ENCODE results near the gene PARD3. TPM values are rescaled to one million over a fixed set of nuclear protein-coding genes. Genes with fewer than 3 reads are reported as not detected.
"Not testable (repeated sequence)": the region's sequence is repeated elsewhere in the genome, so short reads cannot be mapped to it uniquely, and the experiment has no call there.

Gene PARD3
- total and polyA plus RNA-seq, 2 experiments from 2014 or later = 47.2 to 59.7 TPM

DNA sequence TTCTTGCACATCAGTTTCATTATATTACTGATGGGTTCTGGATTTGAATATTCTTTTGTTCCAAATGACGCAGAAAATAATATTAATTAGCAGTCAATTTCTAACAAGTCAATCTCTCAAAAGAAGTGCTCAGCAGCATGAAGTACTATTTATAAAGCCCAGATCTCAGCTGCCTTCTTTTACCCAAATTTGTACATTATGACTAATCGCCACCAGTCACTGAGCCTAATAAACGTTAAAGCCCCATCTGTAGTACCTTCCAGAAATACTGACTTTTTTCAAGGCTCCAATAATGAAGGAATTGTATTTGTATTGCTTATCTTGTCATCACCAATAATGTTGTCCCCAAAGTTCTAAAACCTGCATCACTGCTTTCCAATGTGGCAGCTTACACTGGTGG, 540.2 kb downstream of the PARD3 start:
- no peak for TF ChIP-seq EZH2phosphoT487 (IDR thresholded peaks at IDR 0.05; ENCODE audit: low read depth, severe bottlenecking, unreplicated experiment)
- TF ChIP-seq, protein P1, sequence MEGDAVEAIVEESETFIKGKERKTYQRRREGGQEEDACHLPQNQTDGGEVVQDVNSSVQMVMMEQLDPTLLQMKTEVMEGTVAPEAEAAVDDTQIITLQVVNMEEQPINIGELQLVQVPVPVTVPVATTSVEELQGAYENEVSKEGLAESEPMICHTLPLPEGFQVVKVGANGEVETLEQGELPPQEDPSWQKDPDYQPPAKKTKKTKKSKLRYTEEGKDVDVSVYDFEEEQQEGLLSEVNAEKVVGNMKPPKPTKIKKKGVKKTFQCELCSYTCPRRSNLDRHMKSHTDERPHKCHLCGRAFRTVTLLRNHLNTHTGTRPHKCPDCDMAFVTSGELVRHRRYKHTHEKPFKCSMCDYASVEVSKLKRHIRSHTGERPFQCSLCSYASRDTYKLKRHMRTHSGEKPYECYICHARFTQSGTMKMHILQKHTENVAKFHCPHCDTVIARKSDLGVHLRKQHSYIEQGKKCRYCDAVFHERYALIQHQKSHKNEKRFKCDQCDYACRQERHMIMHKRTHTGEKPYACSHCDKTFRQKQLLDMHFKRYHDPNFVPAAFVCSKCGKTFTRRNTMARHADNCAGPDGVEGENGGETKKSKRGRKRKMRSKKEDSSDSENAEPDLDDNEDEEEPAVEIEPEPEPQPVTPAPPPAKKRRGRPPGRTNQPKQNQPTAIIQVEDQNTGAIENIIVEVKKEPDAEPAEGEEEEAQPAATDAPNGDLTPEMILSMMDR (IDR thresholded peaks at IDR 0.05; ENCODE audit: poor library complexity) = no peak
- no peaks in the 10 kb centered on the region for H3K79me2 ChIP-seq
- no peak for DNase-seq (ENCODE audit: low spot score)
- no peaks in the 10 kb centered on the region for H3K4me1 ChIP-seq (ENCODE audit: insufficient read depth)
- no peak overlapping the region for H3K4me2 ChIP-seq
- no peak overlapping the region for H2AFZ ChIP-seq
- H3K9me2 ChIP-seq (replicated peaks; ENCODE audit: insufficient read depth) = no peaks in the 10 kb centered on the region
- H4K20me1 ChIP-seq (ENCODE audit: insufficient read depth, poor library complexity, severe bottlenecking) = no peaks in the 10 kb centered on the region
- WGBS (ENCODE audit: low lambda C conversion rate, missing lambda C conversion rate) = 69% methylated on average over 3 of the region's 3 CpGs
- H3K27me3 ChIP-seq = no peaks in the 10 kb centered on the region
- no peak overlapping the region for H3K27ac ChIP-seq
- no peaks in the 10 kb centered on the region for H3K36me3 ChIP-seq (replicated peaks; ENCODE audit: insufficient read depth, low read depth)
- H3K9me3 ChIP-seq (ENCODE audit: low read depth) = no peaks in the 10 kb centered on the region
- H3K4me3 ChIP-seq = no peak overlapping the region

DNA sequence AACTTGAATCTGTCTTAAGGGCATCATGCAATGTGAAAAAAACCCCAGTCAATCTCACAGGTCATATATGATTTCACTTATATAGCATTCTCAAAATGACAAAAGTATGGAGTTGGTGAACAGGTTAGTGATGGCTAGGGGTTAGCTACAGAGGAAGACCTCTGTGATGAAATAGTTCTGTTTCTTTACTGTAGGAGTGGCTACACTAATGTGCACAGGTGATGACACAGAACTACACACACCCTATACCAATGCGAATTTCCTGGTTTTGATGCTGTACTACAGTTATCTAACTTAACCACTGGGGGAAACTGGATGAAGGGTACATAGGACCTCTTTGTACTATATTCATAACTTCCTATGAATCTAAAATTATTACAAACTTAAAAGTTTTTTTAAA, 541.8 kb downstream of the PARD3 start:
- no peaks in the 10 kb centered on the region for H3K27me3 ChIP-seq
- H3K36me3 ChIP-seq (replicated peaks; ENCODE audit: insufficient read depth, low read depth) = no peaks in the 10 kb centered on the region
- 97% methylated on average over 1 of the region's 1 CpG for WGBS (ENCODE audit: low lambda C conversion rate, missing lambda C conversion rate)
- H3K9me2 ChIP-seq (replicated peaks; ENCODE audit: insufficient read depth) = no peaks in the 10 kb centered on the region
- H3K4me2 ChIP-seq = no peak overlapping the region
- no peak for DNase-seq (ENCODE audit: low spot score)
- no peak overlapping the region for H3K4me3 ChIP-seq
- TF ChIP-seq EZH2 (IDR thresholded peaks at IDR 0.05; ENCODE audit: borderline replicate concordance) (no peak), EZH2phosphoT487 (IDR thresholded peaks at IDR 0.05; ENCODE audit: low read depth, severe bottlenecking, unreplicated experiment) (no peak)
- TF ChIP-seq, protein P1 (IDR thresholded peaks at IDR 0.05; ENCODE audit: poor library complexity) = no peak
- no peak overlapping the region for H3K27ac ChIP-seq
- H2AFZ ChIP-seq = no peak overlapping the region
- no peaks in the 10 kb centered on the region for H3K4me1 ChIP-seq (ENCODE audit: insufficient read depth)
- H3K79me2 ChIP-seq = no peaks in the 10 kb centered on the region
- no peaks in the 10 kb centered on the region for H3K9me3 ChIP-seq (ENCODE audit: low read depth)
- H4K20me1 ChIP-seq (ENCODE audit: insufficient read depth, poor library complexity, severe bottlenecking) = no peaks in the 10 kb centered on the region

DNA sequence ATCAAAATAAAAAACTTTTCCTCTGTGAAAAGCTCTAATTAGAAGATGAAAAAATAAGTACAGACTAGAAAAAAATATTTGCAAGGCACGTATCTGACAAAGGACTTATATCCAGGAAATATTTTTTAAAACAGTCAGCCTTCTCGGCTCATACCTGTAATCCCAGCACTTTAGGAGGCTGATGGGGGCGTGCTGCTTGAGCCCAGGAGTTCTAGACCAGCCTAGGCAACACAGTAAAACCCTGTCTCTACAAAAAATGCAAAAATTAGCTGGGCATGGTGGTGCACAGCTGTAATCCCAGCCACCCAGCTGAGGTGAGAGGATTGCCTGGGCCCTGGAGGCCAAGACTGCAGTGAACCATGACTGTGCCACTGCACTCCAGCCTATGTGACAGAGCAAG, 542.8 kb downstream of the PARD3 start:
- Histone ChIP-seq H3K4me2 (no peak overlapping the region), H3K4me1 (ENCODE audit: insufficient read depth) (no peaks in the 10 kb centered on the region), H3K27me3 (no peaks in the 10 kb centered on the region), H3K79me2 (no peaks in the 10 kb centered on the region), H4K20me1 (ENCODE audit: insufficient read depth, poor library complexity, severe bottlenecking) (no peaks in the 10 kb centered on the region), H2AFZ (no peak overlapping the region), H3K27ac (no peak overlapping the region), H3K9me3 (ENCODE audit: low read depth) (no peaks in the 10 kb centered on the region), H3K36me3 (replicated peaks; ENCODE audit: insufficient read depth, low read depth) (no peaks in the 10 kb centered on the region), H3K4me3 (no peak overlapping the region), H3K9me2 (replicated peaks; ENCODE audit: insufficient read depth) (no peaks in the 10 kb centered on the region)
- WGBS (ENCODE audit: low lambda C conversion rate, missing lambda C conversion rate) = 89% methylated on average over 3 of the region's 3 CpGs
- DNase-seq (ENCODE audit: low spot score) = no peak
- TF ChIP-seq, protein P1 (IDR thresholded peaks at IDR 0.05; ENCODE audit: poor library complexity) = no peak
- TF ChIP-seq EZH2 (IDR thresholded peaks at IDR 0.05; ENCODE audit: borderline replicate concordance) (no peak), EZH2phosphoT487 (IDR thresholded peaks at IDR 0.05; ENCODE audit: low read depth, severe bottlenecking, unreplicated experiment) (no peak)

DNA sequence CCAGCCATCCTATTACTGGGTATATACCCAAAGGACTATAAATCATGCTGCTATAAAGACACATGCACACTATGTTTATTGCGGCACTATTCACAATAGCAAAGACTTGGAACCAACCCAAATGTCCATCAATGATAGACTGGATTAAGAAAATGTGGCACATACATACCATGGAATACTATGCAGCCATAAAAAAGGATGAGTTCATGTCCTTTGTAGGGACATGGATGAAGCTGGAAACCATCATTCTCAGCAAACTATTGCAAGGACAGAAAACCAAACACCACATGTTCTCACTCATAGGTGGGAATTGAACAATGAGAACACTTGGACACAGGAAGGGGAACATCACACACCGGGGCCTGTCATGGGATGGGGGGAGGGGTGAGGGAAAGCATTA, 546.7 kb downstream of the PARD3 start:
- not testable (repeated sequence) for H3K9me3 ChIP-seq (ENCODE audit: low read depth); H3K27me3 ChIP-seq; H3K79me2 ChIP-seq; DNase-seq (ENCODE audit: low spot score); H3K27ac ChIP-seq; H3K36me3 ChIP-seq (replicated peaks; ENCODE audit: insufficient read depth, low read depth); H3K4me1 ChIP-seq (ENCODE audit: insufficient read depth); H2AFZ ChIP-seq; H4K20me1 ChIP-seq (ENCODE audit: insufficient read depth, poor library complexity, severe bottlenecking); H3K4me3 ChIP-seq; H3K4me2 ChIP-seq; H3K9me2 ChIP-seq (replicated peaks; ENCODE audit: insufficient read depth)
- WGBS (ENCODE audit: low lambda C conversion rate, missing lambda C conversion rate) = 94% methylated on average over 2 of the region's 2 CpGs
